Loucy (cell line): ENCODE measurements around the gene MPDZ.

ENCODE experiments used
- EZH2phosphoT487 ChIP-seq: fragments of 200-600 bp; IDR thresholded peaks from 2 replicates; pipeline ENCODE4 v1.6.1; 2018; ENCODE audit warnings: antibody characterized with exemption, mild to moderate bottlenecking, moderate library complexity, borderline replicate concordance
- TF ChIP-seq, protein P1 (sequence below): fragments of 200-600 bp; sonication (generic); conservative IDR thresholded peaks from 2 replicates; pipeline ENCODE4 v1.5.1; 2014; ENCODE audit warnings: mild to moderate bottlenecking, antibody characterized with exemption, low read length

DNA sequence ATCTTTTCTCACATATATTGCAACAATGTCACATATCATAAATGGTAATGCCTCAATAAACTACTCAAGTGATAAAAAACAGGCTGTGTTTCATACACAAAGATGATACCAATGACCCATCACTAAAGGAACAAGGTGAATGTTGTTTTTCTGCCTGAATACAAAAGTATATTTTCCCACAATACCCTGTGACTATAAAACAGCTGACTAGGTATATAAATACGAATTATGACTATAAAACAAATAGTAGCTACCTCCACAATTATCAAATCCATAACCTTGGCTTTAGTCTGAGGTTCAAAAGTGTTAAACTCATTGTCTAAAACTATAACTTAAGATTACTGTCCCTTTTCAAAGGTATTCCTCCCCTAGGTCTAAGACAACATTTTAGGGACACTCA is 58.7 kb downstream of the MPDZ start:
- TF ChIP-seq, protein P1, sequence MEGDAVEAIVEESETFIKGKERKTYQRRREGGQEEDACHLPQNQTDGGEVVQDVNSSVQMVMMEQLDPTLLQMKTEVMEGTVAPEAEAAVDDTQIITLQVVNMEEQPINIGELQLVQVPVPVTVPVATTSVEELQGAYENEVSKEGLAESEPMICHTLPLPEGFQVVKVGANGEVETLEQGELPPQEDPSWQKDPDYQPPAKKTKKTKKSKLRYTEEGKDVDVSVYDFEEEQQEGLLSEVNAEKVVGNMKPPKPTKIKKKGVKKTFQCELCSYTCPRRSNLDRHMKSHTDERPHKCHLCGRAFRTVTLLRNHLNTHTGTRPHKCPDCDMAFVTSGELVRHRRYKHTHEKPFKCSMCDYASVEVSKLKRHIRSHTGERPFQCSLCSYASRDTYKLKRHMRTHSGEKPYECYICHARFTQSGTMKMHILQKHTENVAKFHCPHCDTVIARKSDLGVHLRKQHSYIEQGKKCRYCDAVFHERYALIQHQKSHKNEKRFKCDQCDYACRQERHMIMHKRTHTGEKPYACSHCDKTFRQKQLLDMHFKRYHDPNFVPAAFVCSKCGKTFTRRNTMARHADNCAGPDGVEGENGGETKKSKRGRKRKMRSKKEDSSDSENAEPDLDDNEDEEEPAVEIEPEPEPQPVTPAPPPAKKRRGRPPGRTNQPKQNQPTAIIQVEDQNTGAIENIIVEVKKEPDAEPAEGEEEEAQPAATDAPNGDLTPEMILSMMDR: no peak
- no peak for TF ChIP-seq EZH2phosphoT487
